Stimulated activated CD4-positive, alpha-beta T cell treated with anti-CD3 and anti-CD28 coated beads, Interleukin-4, amount 100 ng/mL, for 4 hours (primary cell): ENCODE results near the gene WIPF2.
A peak's percentile ranks its signal among the peaks of the same experiment; 100 is the strongest.
"Not testable (repeated sequence)": the region's sequence is repeated elsewhere in the genome, so short reads cannot be mapped to it uniquely, and the experiment has no call there.

Experiments
- DNase-seq, 2 experiments: peaks; one replicate each; pipeline ENCODE4 v3.0.0-alpha.2; 2020

WIPF2 gene

GRCh38 chr17:40194821-40195220, 24.3 kb upstream of the WIPF2 start:
- DNase-seq, result no peak

- no peak for DNase-seq
These were observed 21.6 kb upstream of the WIPF2 start for GRCh38 chr17:40197550-40197949.

DNA sequence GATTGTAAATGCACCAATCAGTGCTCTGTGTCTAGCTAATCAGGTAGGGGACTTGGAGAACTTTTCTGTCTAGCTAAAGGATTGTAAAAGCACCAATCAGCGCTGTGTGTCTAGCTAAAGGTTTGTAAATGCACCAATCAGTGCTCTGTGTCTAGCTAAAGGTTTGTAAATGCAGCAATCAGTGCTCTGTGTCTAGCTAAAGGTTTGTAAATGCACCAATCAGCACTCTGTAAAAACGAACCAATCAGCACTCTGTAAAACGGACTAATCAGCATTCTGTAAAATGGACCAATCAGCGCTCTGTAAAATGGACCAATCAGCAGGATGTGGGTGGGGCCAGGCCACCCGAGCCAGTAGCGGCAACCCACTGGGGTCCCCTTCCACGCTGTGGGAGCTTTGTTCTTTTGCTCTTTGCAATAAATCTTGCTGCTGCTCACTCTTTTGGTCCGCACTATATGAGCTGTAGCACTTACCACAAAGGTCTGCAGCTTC, 21.1 kb upstream of the WIPF2 start:
- DNase-seq, result not testable (repeated sequence)

GRCh38 chr17:40198576-40198975, 20.5 kb upstream of the WIPF2 start:
- DNase-seq, result no peak

- DNase-seq, result no peak
These were observed 16.0 kb upstream of the WIPF2 start for GRCh38 chr17:40203131-40203530.

GRCh38 chr17:40206193-40206592, 12.9 kb upstream of the WIPF2 start:
- not testable (repeated sequence) for DNase-seq

GRCh38 chr17:40209404-40210093, 9.6 kb upstream of the WIPF2 start:
- DNase-seq, result no peak

- DNase-seq, result not testable (repeated sequence)
These were observed 5.2 kb upstream of the WIPF2 start for GRCh38 chr17:40213914-40214313.

DNA sequence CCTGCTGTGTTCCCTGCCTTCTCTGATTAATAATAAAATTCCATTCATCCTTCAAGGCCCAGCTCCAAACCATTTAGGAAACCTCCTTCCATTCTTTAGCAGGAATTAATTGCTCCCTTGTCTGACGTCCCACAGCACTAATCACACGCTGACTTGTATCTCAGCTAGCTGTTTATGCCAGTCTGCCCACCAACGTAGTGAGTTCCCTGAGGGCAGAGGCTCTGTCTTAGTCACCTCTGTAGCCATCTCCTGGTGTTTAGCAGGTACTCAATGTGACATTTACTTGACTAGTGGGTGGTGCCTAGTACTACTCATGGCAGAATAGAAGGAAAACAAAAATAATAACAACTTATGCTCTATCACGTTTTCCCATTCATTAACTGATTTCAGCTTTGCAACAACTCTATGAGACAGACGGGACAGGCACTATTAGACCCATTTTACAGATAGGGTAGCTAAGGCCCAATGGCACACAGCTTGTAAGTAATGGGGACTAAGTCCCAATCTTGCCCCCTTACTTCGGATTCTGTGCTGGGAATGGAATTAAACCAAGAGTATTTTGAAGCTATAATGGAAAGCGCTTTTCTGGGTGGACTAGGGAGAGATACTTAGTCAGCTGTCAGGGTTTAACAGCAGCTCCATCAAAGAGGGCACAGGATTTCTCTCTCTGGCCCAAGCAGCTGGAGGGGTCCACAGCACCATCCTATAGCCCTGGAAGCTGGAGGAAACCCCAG, 931 bp upstream of the WIPF2 start:
- DNase-seq, result no peak

DNA sequence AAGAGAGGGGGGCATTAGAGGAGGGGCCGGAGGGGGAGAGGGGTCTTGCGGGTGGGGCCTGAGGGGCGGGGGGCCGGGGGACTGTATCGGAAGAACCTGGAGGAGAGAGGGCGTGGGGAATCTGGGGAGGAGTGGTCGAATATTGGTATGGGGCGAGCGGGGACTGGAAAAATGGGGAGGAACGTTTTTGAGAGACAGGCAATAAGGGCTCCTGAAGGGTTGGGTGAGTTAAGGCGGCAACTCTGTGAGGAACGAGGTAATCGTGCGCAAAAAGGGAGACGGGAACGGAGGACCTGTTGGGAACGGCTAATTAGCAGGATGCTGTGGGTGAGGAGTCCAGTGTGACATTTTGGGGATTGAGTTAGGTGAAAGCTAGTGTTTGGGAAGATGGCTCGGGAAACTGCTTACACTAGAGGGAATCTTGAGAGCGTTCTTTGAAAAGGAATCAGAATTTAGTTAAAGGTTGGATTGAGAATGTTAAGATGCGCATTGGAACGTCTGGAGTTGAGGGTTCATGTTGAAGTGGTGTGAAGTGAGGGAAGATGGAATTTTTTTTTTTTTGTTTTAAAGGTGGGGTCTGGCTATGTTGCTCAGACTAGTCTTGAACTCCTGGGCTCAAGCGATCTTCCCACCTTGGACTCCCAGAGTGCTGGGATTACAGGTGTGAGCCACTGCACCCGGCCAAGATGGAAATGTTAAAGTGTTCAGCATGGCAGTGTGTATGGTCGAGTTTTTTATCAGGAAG, 662 bp downstream of the WIPF2 start:
- peak in 1 of 2 experiments; percentile 11 for DNase-seq

DNA sequence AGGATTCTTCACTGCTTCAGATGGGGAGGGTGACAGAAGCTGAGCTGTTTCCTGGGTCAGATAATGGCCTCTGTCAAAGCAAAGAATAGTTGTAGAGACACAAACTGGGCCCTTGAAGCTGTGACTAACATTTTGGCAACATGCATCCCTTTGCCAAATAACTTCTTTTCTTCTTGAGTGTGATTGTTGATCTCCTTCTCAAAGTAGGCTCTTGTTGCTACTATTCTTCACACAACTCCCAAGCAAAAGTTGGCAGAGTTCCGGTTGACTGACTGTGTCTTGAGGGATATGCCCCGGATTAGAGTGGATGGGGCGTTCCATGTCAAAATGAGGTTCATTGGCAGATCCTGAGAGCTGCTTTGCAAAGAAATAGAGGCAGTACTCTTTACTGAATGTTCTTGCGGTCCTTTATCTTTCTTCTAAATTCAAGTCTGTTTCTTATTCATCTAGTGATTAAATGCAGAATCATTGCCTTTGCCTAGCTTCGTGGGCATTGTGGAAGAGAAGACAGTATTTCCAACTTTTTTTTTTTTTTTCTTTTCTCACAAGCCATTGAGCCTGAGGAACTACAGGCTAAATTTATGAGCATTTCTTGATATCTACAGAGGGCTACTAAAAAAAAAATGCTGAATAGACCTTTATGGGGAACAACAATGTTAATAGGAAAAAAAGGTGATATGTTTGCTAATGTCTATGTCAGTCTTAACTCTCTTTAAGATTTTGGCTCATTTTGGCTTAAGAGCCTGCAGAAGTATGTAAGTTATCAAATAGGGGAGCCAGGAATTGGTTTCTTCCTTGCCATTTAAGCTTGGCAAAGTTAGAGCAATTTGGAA, 5.8 kb downstream of the WIPF2 start:
- DNase-seq, result no peak

DNA sequence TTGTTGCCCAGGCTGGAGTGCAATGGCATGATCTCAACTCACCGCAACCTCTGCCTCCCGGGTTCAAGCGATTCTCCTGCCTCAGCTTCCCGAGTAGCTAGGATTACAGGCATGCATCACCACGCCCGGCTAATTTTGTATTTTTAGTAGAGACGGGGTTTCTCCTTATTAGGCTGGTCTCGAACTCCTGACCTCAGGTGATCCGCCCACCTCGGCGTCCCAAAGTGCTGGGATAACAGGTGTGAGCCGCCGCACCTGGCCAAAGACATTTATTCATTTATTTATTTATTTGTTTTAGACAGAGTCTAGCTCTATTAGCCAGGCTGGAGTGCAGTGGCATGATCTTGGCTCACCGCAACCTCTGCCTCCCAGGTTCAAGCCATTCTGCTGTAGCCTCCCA, 10.0 kb downstream of the WIPF2 start:
- not testable (repeated sequence) for DNase-seq

- no peak for DNase-seq
These were observed 11.6 kb downstream of the WIPF2 start for GRCh38 chr17:40230670-40231069.

DNA sequence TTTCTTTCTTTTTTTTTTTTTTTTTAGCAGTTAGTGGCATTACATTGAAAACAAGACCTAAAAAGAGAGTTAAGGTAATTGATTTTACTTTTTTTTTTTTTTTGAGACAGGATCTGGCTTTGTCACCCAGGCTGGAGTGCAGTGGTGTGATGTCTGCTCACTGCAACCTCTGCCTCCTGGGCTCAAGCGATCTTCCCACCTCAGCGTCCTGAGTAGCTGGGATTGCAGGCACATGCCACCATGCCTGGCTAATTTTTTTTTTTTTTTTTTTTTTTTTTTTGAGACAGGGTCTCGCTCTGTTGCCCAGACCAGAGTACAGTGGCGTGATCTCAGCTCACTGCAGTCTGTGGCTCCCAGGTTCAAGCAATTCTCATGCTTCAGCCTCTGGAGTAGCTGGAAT, 12.8 kb downstream of the WIPF2 start:
- DNase-seq, result not testable (repeated sequence)

GRCh38 chr17:40241252-40241834, 22.2 kb downstream of the WIPF2 start:
- DNase-seq, result no peak

GRCh38 chr17:40242774-40243173, 23.7 kb downstream of the WIPF2 start:
- DNase-seq, result no peak

DNA sequence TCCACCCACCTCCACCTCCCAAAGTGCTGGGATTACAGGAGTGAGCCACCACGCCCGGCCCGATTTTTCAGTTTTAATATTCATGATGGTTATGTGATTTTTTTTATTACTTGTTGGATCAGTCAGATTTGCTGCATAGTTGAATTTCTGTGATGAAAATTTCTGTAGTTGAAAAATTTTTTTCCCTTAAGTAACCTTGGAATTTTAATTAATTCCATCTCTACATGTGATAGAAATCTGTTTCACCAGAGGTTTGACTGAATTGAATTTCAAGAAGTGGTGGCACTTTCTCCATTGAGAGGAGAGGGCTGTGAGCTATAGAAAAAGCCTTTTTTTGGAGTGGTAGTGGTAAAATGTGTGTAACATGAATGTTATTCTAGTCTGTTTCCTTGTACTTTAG, 24.7 kb downstream of the WIPF2 start:
- DNase-seq, result no peak

DNA sequence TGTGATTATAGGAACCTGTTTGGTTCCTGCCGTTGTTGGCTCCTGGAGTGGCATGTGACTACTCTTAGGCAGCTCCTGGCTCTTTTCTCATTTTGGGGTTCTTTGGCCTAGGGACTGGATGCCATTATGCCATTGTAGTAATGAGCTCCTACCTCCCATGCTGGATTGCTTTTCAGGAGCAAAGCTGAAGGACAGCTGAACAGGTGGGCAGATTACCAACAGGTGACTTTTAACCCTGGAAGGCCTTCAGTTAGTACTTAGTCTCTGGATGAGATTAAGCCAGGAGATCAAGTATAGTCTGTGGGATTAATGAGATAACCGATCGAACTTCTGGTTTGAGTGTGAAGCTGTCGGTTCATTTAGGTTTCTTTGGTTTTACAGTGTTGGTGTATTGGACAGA, 25.2 kb downstream of the WIPF2 start:
- DNase-seq, result no peak

DNA sequence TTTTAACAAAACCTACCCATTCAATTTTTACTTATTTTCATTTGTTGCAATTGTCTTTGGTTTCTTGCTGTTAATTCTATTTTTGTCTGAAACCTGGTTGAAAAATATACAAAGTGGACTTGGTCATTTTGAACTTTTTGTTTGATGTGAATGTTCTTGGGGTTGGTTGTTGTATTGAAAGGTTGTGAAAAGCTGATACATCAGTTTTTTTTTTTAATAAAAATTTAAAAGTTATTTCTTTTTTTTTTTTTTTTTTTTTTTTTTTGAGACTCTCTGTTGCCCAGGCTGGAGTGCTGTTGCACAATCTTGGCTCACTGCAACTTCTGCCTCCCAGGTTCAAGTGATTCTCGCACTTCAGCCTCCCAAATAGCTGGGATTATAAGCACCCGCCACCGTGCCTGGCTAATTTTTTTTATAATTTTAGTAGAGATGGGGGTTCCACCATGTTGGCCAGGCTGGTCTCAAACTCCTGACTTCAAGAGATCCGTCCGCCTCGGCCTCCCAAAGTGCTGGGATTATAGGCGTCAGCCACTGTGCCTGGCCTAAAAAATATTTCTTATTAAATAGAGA, 28.9 kb downstream of the WIPF2 start:
- no peak for DNase-seq

- no peak for DNase-seq
These were observed 29.4 kb downstream of the WIPF2 start for GRCh38 chr17:40248507-40248906.

DNA sequence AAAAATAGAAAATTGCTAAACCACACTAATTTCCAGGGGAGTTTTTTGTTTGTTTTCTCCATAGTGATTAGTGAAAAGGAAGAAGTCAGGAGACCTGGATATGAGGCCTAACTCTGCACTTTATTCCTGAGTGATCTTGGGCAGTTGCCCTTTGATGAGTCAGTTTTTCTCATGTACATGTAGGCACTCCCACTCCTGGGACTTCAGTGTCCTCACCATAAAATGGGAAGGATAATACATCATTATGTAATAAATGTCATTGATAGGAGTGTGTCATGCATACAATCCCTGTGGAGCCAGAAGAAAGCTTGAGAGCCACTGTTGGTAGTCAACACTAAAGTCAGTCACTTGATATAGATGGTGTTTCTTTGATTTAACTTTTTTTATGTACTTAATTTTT, 32.5 kb downstream of the WIPF2 start:
- no peak for DNase-seq

DNA sequence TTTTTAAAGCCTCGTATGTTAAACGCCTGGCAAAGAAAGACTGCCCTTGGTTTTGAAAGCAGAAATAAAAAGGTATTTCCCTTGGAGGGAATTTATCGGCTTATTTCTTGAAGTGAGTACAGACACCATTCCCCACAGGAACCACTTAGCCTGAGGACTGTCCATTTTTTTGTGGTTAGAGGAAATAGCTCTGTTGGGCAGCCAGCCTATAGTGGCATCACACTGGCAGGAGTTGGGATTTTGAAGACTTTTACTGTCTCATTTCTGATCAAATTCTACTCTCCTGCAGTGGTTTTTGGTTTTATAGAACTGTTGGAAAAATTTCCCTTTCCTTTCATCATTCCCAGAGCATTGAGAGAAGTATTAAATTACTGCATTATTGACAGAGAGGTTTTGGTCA, 34.5 kb downstream of the WIPF2 start:
- DNase-seq, result no peak
